IMR-90 (cell line): ENCODE measurements around the gene TOR1AIP2. TPM values are rescaled to one million over a fixed set of nuclear protein-coding genes. Genes with fewer than 3 reads are reported as not detected.

Source experiments
- ATAC-seq: fragments of 200-7000 bp; cut with Tn5 transposase; 2 replicates; pipeline ENCODE4 v1.9.1; 2020; ENCODE audit warnings: low read depth, mild to moderate bottlenecking, moderate library complexity
- BruUV-seq: library from RNA; stranded (reverse); fragments of 400-500 nt; replicated peaks from 2 replicates; lab custom pipeline; 2021; lab: Mats Ljungman, UMichigan
- CTCF ChIA-PET: fragments of 300-600 bp; formaldehyde crosslinking; extraction: SDS; loops from one replicate; lab custom pipeline; 2021; ENCODE audit warnings: antibody characterized with exemption; lab: Yijun Ruan, JAX
- POLR2A ChIA-PET: fragments of 300-600 bp; sonication (Branson Sonifier 250); formaldehyde crosslinking; loops from one replicate; lab custom pipeline; 2022; ENCODE audit warnings: antibody characterized with exemption; ENCODE audit not compliant: unreplicated experiment; lab: Charles Lee
- DNase-seq: peaks from one replicate; pipeline ENCODE4 v3.0.0; 2013
- H2AFZ ChIP-seq: replicated peaks from 2 replicates; pipeline ENCODE3; 2013; ENCODE audit warnings: low read length, mild to moderate bottlenecking; ENCODE audit not compliant: poor library complexity
- H2AK5ac ChIP-seq: 2 replicates; pipeline ENCODE4 v1.6.1; 2013; ENCODE audit warnings: low read depth, low read length, inconsistent platforms
- H2AK9ac ChIP-seq: replicated peaks from 2 replicates; pipeline ENCODE3; 2013; ENCODE audit warnings: mild to moderate bottlenecking, low read depth, low read length, moderate library complexity; ENCODE audit not compliant: poor library complexity
- H2BK120ac ChIP-seq: 2 replicates; pipeline ENCODE4 v1.6.1; 2013; ENCODE audit warnings: low read depth, low read length, inconsistent platforms
- H2BK15ac ChIP-seq: 3 replicates; pipeline ENCODE4 v1.6.1; 2013; ENCODE audit warnings: low read depth, low read length, inconsistent platforms
- H2BK20ac ChIP-seq: 2 replicates; pipeline ENCODE4 v1.6.1; 2013; ENCODE audit warnings: low read depth, mild to moderate bottlenecking, inconsistent platforms, low read length, moderate library complexity
- H2BK5ac ChIP-seq: 2 replicates; pipeline ENCODE4 v1.6.1; 2013; ENCODE audit warnings: mild to moderate bottlenecking, low read depth, low read length, inconsistent platforms; ENCODE audit not compliant: poor library complexity, severe bottlenecking
- H3K14ac ChIP-seq: replicated peaks from 2 replicates; pipeline ENCODE4 v1.6.1; 2013; ENCODE audit warnings: low read depth, low read length, inconsistent platforms
- H3K18ac ChIP-seq: 2 replicates; pipeline ENCODE4 v1.6.1; 2013; ENCODE audit warnings: low read depth, low read length, control low read depth
- H3K23ac ChIP-seq: 2 replicates; pipeline ENCODE4 v1.6.1; 2013; ENCODE audit warnings: low read depth, low read length, inconsistent platforms
- H3K27ac ChIP-seq: 2 replicates; pipeline ENCODE4 v1.5.1; 2013; ENCODE audit warnings: mild to moderate bottlenecking, control low read depth, low read length; ENCODE audit not compliant: insufficient read depth
- H3K27me3 ChIP-seq: 2 replicates; pipeline ENCODE4 v1.6.1; 2013; ENCODE audit warnings: low read length; ENCODE audit not compliant: control insufficient read depth, insufficient read depth
- H3K36me3 ChIP-seq: 2 replicates; pipeline ENCODE4 v1.6.1; 2013; ENCODE audit warnings: low read length, mixed read lengths; ENCODE audit not compliant: control insufficient read depth, insufficient read depth
- H3K4ac ChIP-seq: 2 replicates; pipeline ENCODE4 v1.6.1; 2013; ENCODE audit warnings: low read depth, low read length, inconsistent platforms
- H3K4me1 ChIP-seq: 2 replicates; pipeline ENCODE4 v1.6.1; 2013; ENCODE audit warnings: low read length, mixed read lengths; ENCODE audit not compliant: control insufficient read depth, insufficient read depth
- H3K4me2 ChIP-seq: 2 replicates; pipeline ENCODE4 v1.6.1; 2013; ENCODE audit warnings: low read depth, mild to moderate bottlenecking, control low read depth, low read length, moderate library complexity
- H3K4me3 ChIP-seq: 2 replicates; pipeline ENCODE4 v1.5.1; 2013; ENCODE audit warnings: low read depth, mild to moderate bottlenecking, control low read depth, low read length, moderate library complexity; ENCODE audit not compliant: insufficient read depth
- H3K56ac ChIP-seq: 2 replicates; pipeline ENCODE4 v1.6.1; 2013; ENCODE audit warnings: low read length, inconsistent platforms; ENCODE audit not compliant: insufficient read depth; ENCODE audit errors: extremely low read depth
- H3K79me1 ChIP-seq, 2 experiments: 2 replicates each; pipeline ENCODE4 v1.6.1; 2013; ENCODE audit warnings: low read length in 2 of 2, inconsistent platforms in 1 of 2, low read depth in 1 of 2
- H3K9ac ChIP-seq: 2 replicates; pipeline ENCODE4 v1.6.1; 2013; ENCODE audit warnings: low read depth, low read length, control low read depth
- H3K9me1 ChIP-seq: 2 replicates; pipeline ENCODE4 v1.6.1; 2013; ENCODE audit warnings: low read length, inconsistent platforms; ENCODE audit not compliant: insufficient read depth
- H3K9me3 ChIP-seq: 2 replicates; pipeline ENCODE4 v1.6.1; 2013; ENCODE audit warnings: low read length; ENCODE audit not compliant: control insufficient read depth, insufficient read depth
- H4K20me1 ChIP-seq: 2 replicates; pipeline ENCODE4 v1.6.1; 2013; ENCODE audit warnings: low read length, inconsistent platforms; ENCODE audit not compliant: insufficient read depth
- H4K5ac ChIP-seq: 2 replicates; pipeline ENCODE4 v1.6.1; 2013; ENCODE audit warnings: mild to moderate bottlenecking, low read depth, low read length, control low read depth
- H4K8ac ChIP-seq, 2 experiments: 2 replicates each; pipeline ENCODE4 v1.6.1; 2013; ENCODE audit warnings: low read depth in 2 of 2, low read length in 2 of 2, control low read depth in 1 of 2, inconsistent platforms in 1 of 2
- H4K91ac ChIP-seq: 2 replicates; pipeline ENCODE4 v1.6.1; 2013; ENCODE audit warnings: low read depth, low read length, inconsistent platforms; ENCODE audit not compliant: insufficient read depth
- CEBPB ChIP-seq: IDR thresholded peaks from 2 replicates; pipeline ENCODE4 v1.6.1; 2012; ENCODE audit warnings: low read depth, low read length, improper control_type of control experiment
- CHD1 ChIP-seq: IDR thresholded peaks from 2 replicates; pipeline ENCODE4 v1.6.1; 2012; ENCODE audit warnings: low read depth, low read length, improper control_type of control experiment
- MXI1 ChIP-seq: IDR thresholded peaks from 2 replicates; pipeline ENCODE4 v1.6.1; 2012; ENCODE audit warnings: low read depth, mild to moderate bottlenecking, low read length, moderate library complexity, borderline replicate concordance
- NFE2L2 ChIP-seq: fragments of 150-350 bp; IDR thresholded peaks from 2 replicates; pipeline ENCODE4 v1.6.1; 2016; ENCODE audit warnings: low read depth, mild to moderate bottlenecking, low read length
- WGBS, 2 experiments: methylation state at CpG; one replicate each; pipeline versions ENCODE4 v1.1.5 to v1.1.7; 2013; ENCODE audit warnings: missing lambda C conversion rate in 2 of 2; ENCODE audit not compliant: insufficient read length in 1 of 2; ENCODE audit errors: extremely low coverage in 2 of 2; 5-methylcytosine and 5-hydroxymethylcytosine counted together
- dilution Hi-C: fragments of 300-500 bp; cut with HindIII; formaldehyde crosslinking; loops from one replicate; pipeline ENCODE4 v1.14.3; 2018; ENCODE audit warnings: low sequenced_read_pairs; ENCODE audit not compliant: unreplicated experiment
- in situ Hi-C: fragments of 300-500 bp; cut with MboI; formaldehyde crosslinking; loops from 3 replicates; pipeline ENCODE4 v1.14.3; 2019; ENCODE audit warnings: low sequenced_read_pairs, inconsistent platforms, mixed read lengths
- intact Hi-C: fragments of 100-400 bp; cut with micrococcal nuclease; formaldehyde crosslinking; loops from 2 replicates; pipeline ENCODE4 v1.10.0; 2022
- polyA plus RNA-seq, 3 experiments: library from polyadenylated mRNA; depleted of rRNA; stranded (reverse); fragments of >200 nt; gene quantifications; 2 replicates each; pipeline ENCODE4 v1.2.3, GENCODE V29; 2012; ENCODE audit warnings: low replicate concordance in 1 of 3
- total RNA-seq: library from RNA; depleted of rRNA; stranded (reverse); fragments of >200 nt; gene quantifications from 2 replicates; pipeline ENCODE4 v1.2.3, GENCODE V29; 2012
- TF ChIP-seq, protein P1 (sequence below): fragments of 150-350 bp; IDR thresholded peaks from 2 replicates; pipeline ENCODE4 v1.6.1; 2017; ENCODE audit warnings: mild to moderate bottlenecking, antibody characterized with exemption, low read length, low read depth
- TF ChIP-seq, protein P2 (sequence below): conservative IDR thresholded peaks from 2 replicates; pipeline ENCODE4 v1.5.1; 2012; ENCODE audit warnings: mild to moderate bottlenecking, low read depth, low read length, improper control_type of control experiment

The TOR1AIP2 gene
- total and polyA plus RNA-seq, 2 of the 4 experiments (the other 2 are of a cell fraction), result 20.7 to 85.0 TPM

GRCh38 chr1:179882253-179883039 lies 4.8 kb upstream of the TOR1AIP2 start, which contains the start of gene TOR1AIP1 (continued):
- TF ChIP-seq, protein P1, sequence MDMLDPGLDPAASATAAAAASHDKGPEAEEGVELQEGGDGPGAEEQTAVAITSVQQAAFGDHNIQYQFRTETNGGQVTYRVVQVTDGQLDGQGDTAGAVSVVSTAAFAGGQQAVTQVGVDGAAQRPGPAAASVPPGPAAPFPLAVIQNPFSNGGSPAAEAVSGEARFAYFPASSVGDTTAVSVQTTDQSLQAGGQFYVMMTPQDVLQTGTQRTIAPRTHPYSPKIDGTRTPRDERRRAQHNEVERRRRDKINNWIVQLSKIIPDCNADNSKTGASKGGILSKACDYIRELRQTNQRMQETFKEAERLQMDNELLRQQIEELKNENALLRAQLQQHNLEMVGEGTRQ, result no peak

DNA sequence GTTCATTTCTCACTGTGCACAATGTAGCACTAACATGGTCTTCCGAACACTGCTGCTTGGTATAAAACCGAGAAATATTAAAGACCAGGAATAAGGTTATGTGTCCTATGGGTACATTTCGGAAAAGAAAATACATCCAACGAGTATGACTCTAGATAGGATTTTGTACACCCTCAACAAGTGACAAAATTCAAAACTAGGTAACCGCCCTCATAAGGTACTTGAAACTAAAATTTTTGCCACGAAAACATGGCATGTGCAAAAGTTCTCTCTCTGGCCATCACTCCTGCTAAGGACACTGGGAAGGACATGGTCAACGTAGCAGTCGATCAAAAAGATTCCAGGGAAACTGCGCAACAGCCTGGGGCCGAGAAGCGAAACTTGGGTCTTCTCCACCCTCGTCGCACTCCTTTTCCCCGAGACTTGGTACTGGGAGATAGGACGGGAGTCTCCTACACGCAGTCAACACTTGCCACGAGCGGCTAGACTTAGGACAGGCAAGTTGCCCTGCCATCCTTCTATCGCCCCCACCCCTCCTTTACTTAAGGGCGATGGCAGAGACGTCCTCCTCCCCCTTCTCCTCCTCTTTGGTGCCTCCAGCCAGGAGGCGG lies 4.1 kb upstream of the TOR1AIP2 start:
- Histone ChIP-seq H3K56ac (peak overlapping the region; percentile 98), H3K36me3 (peaks cover 2% of the 10 kb centered on the region; the same call in 1 of the 2 replicates), H2BK5ac (peak overlapping the region; percentile 97), H2BK20ac (0 out of 2 replicates have a peak overlapping the region, but pooled peaks have one; percentile 28), H3K23ac (peak overlapping the region; percentile 94), H3K9me3 (no peaks in the 10 kb centered on the region), H4K91ac (peak overlapping the region; percentile 96), H4K5ac (peak overlapping the region; percentile 79), H3K27me3 (no peaks in the 10 kb centered on the region), H2BK15ac (peak overlapping the region; percentile 42; the same call in 2 of the 3 replicates), H3K27ac (peak overlapping the region; percentile 94), H3K9me1 (peaks cover 4% of the 10 kb centered on the region), H2AK5ac (peak overlapping the region; percentile 86), H3K4ac (peak overlapping the region; percentile 93), H3K79me1 (peaks cover 8 to 35% of the 10 kb centered on the region in 2 experiments; a peak in 3 of 4 replicates), H2AFZ (peak overlapping the region; percentile 99), H3K4me3 (peak overlapping the region; percentile 68), H4K20me1 (peaks cover 13% of the 10 kb centered on the region), H3K14ac (peak overlapping the region; percentile 95), H2AK9ac (peak overlapping the region; percentile 98), H3K4me1 (no peaks in the 10 kb centered on the region), H3K18ac (peak overlapping the region; percentile 83), H2BK120ac (peak overlapping the region; percentile 88), H3K9ac (peak overlapping the region; percentile 90), H4K8ac (peak overlapping the region; percentile 72 to 98), H3K4me2 (peak overlapping the region; percentile 67)
- TF ChIP-seq CEBPB (peak; percentile 52; the same call in 1 of the 2 replicates), MXI1 (peak; percentile 32; the same call in 1 of the 2 replicates), CHD1 (no peak), NFE2L2 (no peak)
- TF ChIP-seq, protein P1, result peak; percentile 70
- TF ChIP-seq, protein P2, sequence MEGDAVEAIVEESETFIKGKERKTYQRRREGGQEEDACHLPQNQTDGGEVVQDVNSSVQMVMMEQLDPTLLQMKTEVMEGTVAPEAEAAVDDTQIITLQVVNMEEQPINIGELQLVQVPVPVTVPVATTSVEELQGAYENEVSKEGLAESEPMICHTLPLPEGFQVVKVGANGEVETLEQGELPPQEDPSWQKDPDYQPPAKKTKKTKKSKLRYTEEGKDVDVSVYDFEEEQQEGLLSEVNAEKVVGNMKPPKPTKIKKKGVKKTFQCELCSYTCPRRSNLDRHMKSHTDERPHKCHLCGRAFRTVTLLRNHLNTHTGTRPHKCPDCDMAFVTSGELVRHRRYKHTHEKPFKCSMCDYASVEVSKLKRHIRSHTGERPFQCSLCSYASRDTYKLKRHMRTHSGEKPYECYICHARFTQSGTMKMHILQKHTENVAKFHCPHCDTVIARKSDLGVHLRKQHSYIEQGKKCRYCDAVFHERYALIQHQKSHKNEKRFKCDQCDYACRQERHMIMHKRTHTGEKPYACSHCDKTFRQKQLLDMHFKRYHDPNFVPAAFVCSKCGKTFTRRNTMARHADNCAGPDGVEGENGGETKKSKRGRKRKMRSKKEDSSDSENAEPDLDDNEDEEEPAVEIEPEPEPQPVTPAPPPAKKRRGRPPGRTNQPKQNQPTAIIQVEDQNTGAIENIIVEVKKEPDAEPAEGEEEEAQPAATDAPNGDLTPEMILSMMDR, result no peak
- TSS peak; percentile 4 for BruUV-seq
- whole genome bisulfite sequencing, 2 experiments, result no CpG with 5 or more reads among the region's 22 CpGs
- CTCF ChIA-PET, result interaction anchor here (0.8 kb wide), 1 partner anchor 14 kb away, joined by 4 read pairs; no protein-coding TSS in a partner anchor
- peak; percentile 16; the same call in 1 of the 2 replicates for ATAC-seq
- in situ Hi-C loops (no loop called here), intact Hi-C loops (loop anchor here (5.0 kb wide), 3 partner anchors 71 to 296 kb away; partner anchors contain the start of gene CEP350), dilution Hi-C loops (no loop called here)
- POLR2A ChIA-PET, result interaction anchor here (0.6 to 1.1 kb wide), 2 partner anchors 91 to 277 kb away, joined by 3 to 7 read pairs; no protein-coding TSS in a partner anchor
- DNase-seq, result peak; percentile 92
